HL-60 (cell line): ENCODE measurements around the gene FGD6.

Source experiments
- DNase-seq, 2 experiments: peaks; one replicate each; pipeline ENCODE4 v3.0.0-alpha.2; 2010 to 2020; ENCODE audit warnings: low read depth in 1 of 2, low spot score in 1 of 2
- H3K27ac ChIP-seq: fragments of 250-450 bp; sonication (Bioruptor Pico); replicated peaks from 2 replicates; pipeline ENCODE4 v1.5.1; 2020; ENCODE audit warnings: mild to moderate bottlenecking, moderate library complexity
- H3K27me3 ChIP-seq: fragments of 250-450 bp; sonication (Bioruptor Pico); 2 replicates; pipeline ENCODE4 v1.5.1; 2021; ENCODE audit warnings: mild to moderate bottlenecking, moderate library complexity; ENCODE audit not compliant: insufficient read depth, poor library complexity, severe bottlenecking
- H3K4me3 ChIP-seq: replicated peaks from 2 replicates; pipeline ENCODE4 v1.5.1; 2011; ENCODE audit warnings: mild to moderate bottlenecking, control low read depth, low read length; ENCODE audit not compliant: insufficient read depth
- CTCF ChIP-seq: IDR thresholded peaks from one replicate; pipeline ENCODE4 v1.5.1; 2011; ENCODE audit warnings: low read length, control low read depth, inconsistent platforms; ENCODE audit not compliant: insufficient read depth
- GABPA ChIP-seq: IDR thresholded peaks from 2 replicates; pipeline ENCODE4 v1.6.1; 2012; ENCODE audit warnings: low read depth
- POLR2AphosphoS5 ChIP-seq: IDR thresholded peaks from 2 replicates; pipeline ENCODE4 v1.6.1; 2012; ENCODE audit warnings: low read depth
- REST ChIP-seq: IDR thresholded peaks from 2 replicates; pipeline ENCODE4 v1.6.1; 2012; ENCODE audit warnings: low read depth; ENCODE audit not compliant: insufficient replicate concordance
- SPI1 ChIP-seq: IDR thresholded peaks from 2 replicates; pipeline ENCODE4 v1.6.1; 2012; ENCODE audit warnings: low read depth, mild to moderate bottlenecking, borderline replicate concordance

FGD6 gene

GRCh38 chr12:95262808-95263207 is 45.5 kb upstream of the FGD6 start:
- no peaks in the 10 kb centered on the region for H3K27me3 ChIP-seq
- no peak for DNase-seq
- no peak overlapping the region for H3K27ac ChIP-seq
- TF ChIP-seq GABPA (no peak), SPI1 (no peak), POLR2AphosphoS5 (no peak), CTCF (no peak), REST (no peak)
- no peak overlapping the region for H3K4me3 ChIP-seq

GRCh38 chr12:95261109-95261508 is 43.8 kb upstream of the FGD6 start:
- no peak overlapping the region for H3K4me3 ChIP-seq
- H3K27ac ChIP-seq: no peak overlapping the region
- TF ChIP-seq POLR2AphosphoS5 (no peak), REST (no peak), SPI1 (no peak), CTCF (no peak), GABPA (no peak)
- no peaks in the 10 kb centered on the region for H3K27me3 ChIP-seq
- DNase-seq: no peak

- no peaks in the 10 kb centered on the region for H3K27me3 ChIP-seq
- no peak for TF ChIP-seq REST
- TF ChIP-seq GABPA: no peak
- no peak for TF ChIP-seq SPI1
- TF ChIP-seq CTCF: no peak
- TF ChIP-seq POLR2AphosphoS5: no peak
- no peak for DNase-seq
- H3K4me3 ChIP-seq: no peak overlapping the region
- no peak overlapping the region for H3K27ac ChIP-seq
Observed at GRCh38 chr12:95259368-95259767, 42.1 kb upstream of the FGD6 start.
